Esophagus squamous epithelium (tissue), 4 donors: Measurements from ENCODE around the gene ZNF506.

Experiments used
- POLR2A ChIP-seq, 4 donors: fragments of 450-650 bp; IDR thresholded peaks; one replicate each; pipeline ENCODE4 v1.6.1; 2017; ENCODE audit warnings: antibody characterized with exemption in 4 of 4, mild to moderate bottlenecking in 4 of 4, moderate library complexity in 3 of 4
- TF ChIP-seq, protein P1 (sequence below), 6 experiments: fragments of 450-650 bp in 4 of 6; fragments of 200-600 bp in 2 of 6; sonication (generic) in 2 of 6; IDR thresholded peaks; one replicate each; pipeline ENCODE4 v1.5.1; 2016 to 2019; ENCODE audit warnings: antibody characterized with exemption in 6 of 6, mild to moderate bottlenecking in 4 of 6, moderate library complexity in 4 of 6

DNA sequence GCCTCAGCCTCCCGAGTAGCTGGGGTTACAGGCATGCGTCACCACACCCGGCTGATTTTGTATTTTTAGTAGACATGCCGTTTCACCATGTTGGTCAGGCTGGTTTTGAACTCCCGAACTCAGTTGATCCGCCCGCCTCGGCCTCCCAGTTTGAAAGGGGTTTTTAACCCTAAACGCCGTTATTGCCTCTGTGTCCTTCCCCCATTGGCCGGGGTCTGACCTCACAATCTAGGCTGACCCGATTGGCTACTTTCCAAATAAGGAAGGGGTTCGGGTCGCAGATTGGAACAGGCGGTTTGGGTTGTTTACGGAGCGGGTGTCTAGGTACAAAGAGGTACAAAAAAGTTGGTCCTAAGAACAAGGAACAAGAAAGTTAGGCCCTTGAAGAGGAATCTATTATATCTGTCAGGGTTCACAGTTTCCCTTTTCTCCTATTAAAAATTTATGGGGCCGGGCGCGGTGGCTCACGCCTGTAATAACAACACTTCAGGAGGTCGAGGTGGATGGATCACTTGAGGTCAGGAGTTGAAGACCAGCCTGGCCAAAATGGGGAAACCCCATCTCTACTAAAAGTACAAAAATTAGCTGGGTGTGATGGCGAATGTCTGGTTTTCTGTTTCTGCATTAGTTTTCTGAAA, 45.2 kb upstream of the ZNF506 start:
- TF ChIP-seq, protein P1, sequence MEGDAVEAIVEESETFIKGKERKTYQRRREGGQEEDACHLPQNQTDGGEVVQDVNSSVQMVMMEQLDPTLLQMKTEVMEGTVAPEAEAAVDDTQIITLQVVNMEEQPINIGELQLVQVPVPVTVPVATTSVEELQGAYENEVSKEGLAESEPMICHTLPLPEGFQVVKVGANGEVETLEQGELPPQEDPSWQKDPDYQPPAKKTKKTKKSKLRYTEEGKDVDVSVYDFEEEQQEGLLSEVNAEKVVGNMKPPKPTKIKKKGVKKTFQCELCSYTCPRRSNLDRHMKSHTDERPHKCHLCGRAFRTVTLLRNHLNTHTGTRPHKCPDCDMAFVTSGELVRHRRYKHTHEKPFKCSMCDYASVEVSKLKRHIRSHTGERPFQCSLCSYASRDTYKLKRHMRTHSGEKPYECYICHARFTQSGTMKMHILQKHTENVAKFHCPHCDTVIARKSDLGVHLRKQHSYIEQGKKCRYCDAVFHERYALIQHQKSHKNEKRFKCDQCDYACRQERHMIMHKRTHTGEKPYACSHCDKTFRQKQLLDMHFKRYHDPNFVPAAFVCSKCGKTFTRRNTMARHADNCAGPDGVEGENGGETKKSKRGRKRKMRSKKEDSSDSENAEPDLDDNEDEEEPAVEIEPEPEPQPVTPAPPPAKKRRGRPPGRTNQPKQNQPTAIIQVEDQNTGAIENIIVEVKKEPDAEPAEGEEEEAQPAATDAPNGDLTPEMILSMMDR (IDR thresholded peaks at IDR 0.05), result no peak
- TF ChIP-seq POLR2A (IDR thresholded peaks at IDR 0.05), result no peak
